GM23338 (cell line): ENCODE measurements around the gene BLACAT1. TPM values are rescaled to one million over a fixed set of nuclear protein-coding genes. Genes with fewer than 3 reads are reported as not detected.

Experiments used
- ATAC-seq: fragments of 200-7000 bp; cut with Tn5 transposase; 3 replicates; pipeline ENCODE4 v1.9.1; 2020
- DNase-seq: peaks from one replicate; pipeline ENCODE4 v3.0.0-alpha.2; 2015; ENCODE audit warnings: low spot score
- H2AFZ ChIP-seq: fragments of 200-600 bp; sonication (generic); 2 replicates; pipeline ENCODE4 v1.8.0; 2016; ENCODE audit warnings: antibody characterized with exemption, mild to moderate bottlenecking, moderate library complexity
- H3F3A ChIP-seq: fragments of 200-600 bp; sonication (generic); replicated peaks from 2 replicates; pipeline ENCODE4 v1.8.0; 2017; ENCODE audit warnings: antibody characterized with exemption, mixed run types, low read depth
- H3K27ac ChIP-seq: fragments of 200-600 bp; sonication (generic); 2 replicates; pipeline ENCODE4 v1.6.1; 2016; ENCODE audit warnings: low read depth
- H3K27me3 ChIP-seq: fragments of 200-600 bp; sonication (generic); 2 replicates; pipeline ENCODE4 v1.8.0; 2016; ENCODE audit warnings: mild to moderate bottlenecking, mixed run types, moderate library complexity; ENCODE audit not compliant: insufficient read depth
- H3K36me3 ChIP-seq: fragments of 200-600 bp; sonication (generic); 2 replicates; pipeline ENCODE4 v1.8.0; 2016; ENCODE audit warnings: mild to moderate bottlenecking; ENCODE audit not compliant: insufficient read depth
- H3K4me1 ChIP-seq: fragments of 200-600 bp; sonication (generic); 2 replicates; pipeline ENCODE4 v1.8.0; 2016; ENCODE audit warnings: mild to moderate bottlenecking, moderate library complexity; ENCODE audit not compliant: insufficient read depth
- H3K4me2 ChIP-seq: fragments of 200-600 bp; sonication (generic); 2 replicates; pipeline ENCODE4 v1.7.1; 2017; ENCODE audit warnings: mixed run types
- H3K4me3 ChIP-seq: fragments of 200-600 bp; sonication (generic); 2 replicates; pipeline ENCODE4 v1.6.1; 2016; ENCODE audit warnings: mixed run types
- H3K79me2 ChIP-seq: fragments of 200-600 bp; sonication (generic); replicated peaks from 2 replicates; pipeline ENCODE4 v1.8.0; 2017; ENCODE audit warnings: mild to moderate bottlenecking; ENCODE audit not compliant: insufficient read depth
- H3K9me2 ChIP-seq: fragments of 200-600 bp; sonication (generic); 2 replicates; pipeline ENCODE4 v1.8.0; 2017; ENCODE audit not compliant: insufficient read depth
- H4K20me1 ChIP-seq: fragments of 200-600 bp; sonication (generic); replicated peaks from 2 replicates; pipeline ENCODE4 v1.8.0; 2017; ENCODE audit warnings: mild to moderate bottlenecking; ENCODE audit not compliant: insufficient read depth
- H3K27ac Mint-ChIP-seq: 2 replicates; pipeline ENCODE4 v1.8.0; 2020; ENCODE audit warnings: inconsistent platforms, mild to moderate bottlenecking, moderate library complexity, mixed read lengths
- H3K27me3 Mint-ChIP-seq: 3 replicates; pipeline ENCODE4 v1.8.0; 2022; ENCODE audit warnings: low read depth, mild to moderate bottlenecking, moderate library complexity, mixed read lengths, inconsistent platforms; ENCODE audit not compliant: insufficient read depth, poor library complexity
- H3K36me3 Mint-ChIP-seq: 3 replicates; pipeline ENCODE4 v1.8.0; 2021; ENCODE audit warnings: low read depth, mild to moderate bottlenecking, inconsistent platforms, moderate library complexity, mixed read lengths
- H3K4me1 Mint-ChIP-seq: 3 replicates; pipeline ENCODE4 v1.8.0; 2020; ENCODE audit warnings: mild to moderate bottlenecking, inconsistent platforms, mixed read lengths
- H3K4me3 Mint-ChIP-seq: 3 replicates; pipeline ENCODE4 v1.8.0; 2021; ENCODE audit warnings: moderate library complexity, mild to moderate bottlenecking, inconsistent platforms, mixed read lengths
- H3K9me3 Mint-ChIP-seq: 3 replicates; pipeline ENCODE4 v1.8.0; 2020; ENCODE audit warnings: moderate library complexity, mild to moderate bottlenecking, inconsistent platforms, mixed read lengths
- CREB1 ChIP-seq: fragments of 250-450 bp; sonication (Bioruptor Pico); IDR thresholded peaks from 2 replicates; pipeline ENCODE4 v1.5.0; 2020; ENCODE audit warnings: low read depth, mild to moderate bottlenecking, moderate library complexity
- CTCF ChIP-seq, 2 experiments: fragments of 200-600 bp in 1 of 2; sonication (generic) in 1 of 2; conservative IDR thresholded peaks; 2 replicates each; pipeline versions ENCODE4 v1.5.1 to v1.6.1; 2016 to 2017; ENCODE audit warnings: antibody characterized with exemption in 2 of 2, low read depth in 2 of 2, mild to moderate bottlenecking in 2 of 2, moderate library complexity in 1 of 2
- REST ChIP-seq: IDR thresholded peaks from one replicate; pipeline ENCODE4 v1.6.1; 2018; ENCODE audit warnings: antibody characterized with exemption; ENCODE audit not compliant: unreplicated experiment
- ZNF462 ChIP-seq: fragments of 250-450 bp; sonication (Bioruptor Pico); IDR thresholded peaks from 2 replicates; pipeline ENCODE4 v1.5.0; 2020; ENCODE audit warnings: mild to moderate bottlenecking, moderate library complexity
- polyA plus RNA-seq: library from polyadenylated mRNA; unstranded; fragments of >200 nt; fragmentation: Nextera tagmentation; extraction: Ambion mirVana; gene quantifications from 2 replicates; pipeline ENCODE4 v1.2.1, GENCODE V29; 2016
- total RNA-seq: library from RNA; depleted of rRNA; stranded (reverse); fragments of >200 nt; shearing (Covaris generic); gene quantifications from 2 replicates; pipeline ENCODE4 v1.2.3, GENCODE V29; 2014

Gene BLACAT1
- total and polyA plus RNA-seq, 2 experiments from 2014 or later: 1.6 to 6.2 TPM

- Histone ChIP-seq H3K79me2 (no peaks in the 10 kb centered on the region), H3K4me1 (peaks cover 14% of the 10 kb centered on the region; the same call in 1 of the 2 replicates), H3F3A (no peaks in the 10 kb centered on the region), H3K4me3 (no peak overlapping the region), H2AFZ (no peak overlapping the region), H4K20me1 (no peaks in the 10 kb centered on the region), H3K27me3 (no peaks in the 10 kb centered on the region; the same call in 1 of the 2 replicates), H3K4me2 (no peak overlapping the region), H3K36me3 (no peaks in the 10 kb centered on the region), H3K27ac (0 out of 2 replicates have a peak overlapping the region, but pooled peaks have one; percentile 30), H3K9me2 (no peaks in the 10 kb centered on the region)
- peak; percentile 93 for DNase-seq
- Mint-ChIP-seq H3K36me3 (no peaks in the 10 kb centered on the region), H3K9me3 (no peaks in the 10 kb centered on the region), H3K4me3 (no peak overlapping the region), H3K4me1 (peaks cover 28% of the 10 kb centered on the region), H3K27ac (no peak overlapping the region), H3K27me3 (peaks cover 22% of the 10 kb centered on the region)
- peak; percentile 70 for ATAC-seq
- TF ChIP-seq CREB1 (CRISPR knock-in tag) (peak; percentile 56; the same call in 1 of the 2 replicates), REST (peak; percentile 82), ZNF462 (CRISPR knock-in tag) (no peak), CTCF (conservative IDR thresholded peaks at IDR 0.05; ENCODE audit: low read depth in 2 of 2) (peak; percentile 91 to 98)
These were observed 32.4 kb upstream of the BLACAT1 start for GRCh38 chr1:205488074-205488723.
